Hematopoietic multipotent progenitor cell treated with erythropoietin and hydrocortisone succinate and interleukin-3 and kit ligand, for 4 days (in vitro differentiated cells): Measurements from ENCODE around the gene ARID3C.
"Not testable (repeated sequence)": the region's sequence is repeated elsewhere in the genome, so short reads cannot be mapped to it uniquely, and the experiment has no call there.

Experiments
- DNase-seq: peaks from one replicate; pipeline ENCODE4 v3.0.0-alpha.2; 2015

ARID3C gene

DNA sequence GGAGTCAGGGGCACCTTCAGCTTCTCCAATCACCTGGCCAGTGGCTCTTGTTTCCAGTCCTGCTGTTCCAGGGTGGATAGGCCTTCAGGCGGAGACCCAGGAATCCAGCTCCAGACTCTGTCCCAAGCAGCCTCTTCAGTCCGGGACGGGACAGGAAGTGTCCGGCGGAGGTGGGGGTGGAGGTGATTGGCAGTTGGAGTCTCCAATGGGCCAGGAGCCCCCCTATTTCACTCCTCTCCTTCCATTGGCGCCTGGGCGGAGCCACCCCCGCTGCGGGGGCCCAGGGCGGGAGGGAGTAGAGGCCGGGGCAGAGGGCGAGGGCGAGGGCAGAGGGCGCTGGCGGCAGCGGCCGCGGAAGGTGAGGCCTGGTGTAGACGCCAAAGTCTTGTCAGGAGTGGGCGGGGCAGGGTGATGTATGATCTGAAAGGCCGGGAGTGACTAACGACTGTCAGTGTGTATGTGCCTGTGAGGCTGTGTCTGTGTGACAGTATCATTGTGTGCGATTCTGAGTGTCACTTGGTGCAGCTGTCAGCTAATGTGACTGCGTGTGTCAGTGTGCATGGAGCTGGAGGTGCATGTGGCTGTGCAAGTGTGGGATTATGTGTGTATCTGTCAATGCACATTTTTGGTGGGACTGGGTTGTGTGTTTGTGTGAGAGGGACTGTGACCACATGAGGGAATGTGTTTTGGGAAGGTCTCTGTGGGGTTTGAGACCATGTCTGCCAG, 23.2 kb upstream of the ARID3C start, which contains the start of gene IL11RA:
TSS of gene IL11RA (plus strand) at position 310 of the 726 bp plus-strand sequence. CDS start 3,033 bp downstream, outside the sequence.
- DNase-seq = peak; percentile 89

DNA sequence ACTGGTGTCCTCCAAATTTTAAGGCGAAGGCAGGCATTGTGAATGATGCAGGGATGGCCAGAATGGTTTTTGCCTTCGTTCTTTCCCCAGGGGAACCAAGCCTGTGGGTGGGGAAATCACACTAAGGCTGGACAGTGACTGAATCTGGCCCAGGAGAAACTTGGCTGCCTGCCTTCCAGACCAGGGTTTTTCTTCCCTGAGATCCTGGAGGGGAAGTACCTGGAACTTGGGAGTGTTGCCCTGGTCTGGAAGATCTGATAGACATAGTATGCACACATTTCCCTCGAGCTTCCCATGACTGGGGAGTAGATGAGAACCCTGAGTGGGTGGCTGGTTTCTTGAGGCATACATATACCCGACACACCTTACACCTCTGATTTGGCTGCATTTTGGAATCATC, 22.5 kb upstream of the ARID3C start:
- no peak for DNase-seq

DNA sequence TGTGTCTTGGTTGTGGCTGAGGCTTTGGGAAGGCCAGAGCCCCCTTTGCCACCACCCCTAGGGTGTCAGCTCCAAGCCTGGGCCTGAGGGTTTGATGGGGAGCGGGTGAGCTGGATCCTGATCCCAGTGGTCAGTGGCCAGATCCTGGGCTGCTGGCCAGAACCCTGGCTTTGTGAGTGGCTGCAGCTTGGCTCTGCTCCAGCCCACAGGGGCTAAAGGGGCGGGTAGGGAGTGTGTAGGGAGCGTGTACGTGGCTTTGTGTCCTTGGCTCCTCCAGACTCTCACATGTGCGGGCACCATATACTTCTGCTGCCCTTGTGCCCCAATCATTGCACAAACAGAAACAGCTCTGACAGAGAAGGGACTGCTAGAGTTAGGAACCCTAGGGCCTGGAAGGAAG, 21.9 kb upstream of the ARID3C start:
- no peak for DNase-seq

DNA sequence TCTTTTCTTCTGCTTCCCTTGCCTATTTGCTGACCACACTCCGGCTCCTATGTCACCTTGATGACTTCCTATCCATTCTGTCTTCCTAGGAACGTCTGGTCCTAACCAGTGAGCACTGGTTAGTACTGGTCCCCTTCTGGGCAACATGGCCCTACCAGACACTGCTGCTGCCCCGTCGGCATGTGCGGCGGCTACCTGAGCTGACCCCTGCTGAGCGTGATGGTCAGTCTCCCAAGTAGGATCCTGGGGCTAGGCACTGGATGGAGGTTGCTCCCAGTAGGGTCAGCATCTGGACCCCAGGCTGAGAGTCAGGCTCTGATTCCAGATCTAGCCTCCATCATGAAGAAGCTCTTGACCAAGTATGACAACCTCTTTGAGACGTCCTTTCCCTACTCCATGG, 19.8 kb upstream of the ARID3C start:
- no peak for DNase-seq

DNA sequence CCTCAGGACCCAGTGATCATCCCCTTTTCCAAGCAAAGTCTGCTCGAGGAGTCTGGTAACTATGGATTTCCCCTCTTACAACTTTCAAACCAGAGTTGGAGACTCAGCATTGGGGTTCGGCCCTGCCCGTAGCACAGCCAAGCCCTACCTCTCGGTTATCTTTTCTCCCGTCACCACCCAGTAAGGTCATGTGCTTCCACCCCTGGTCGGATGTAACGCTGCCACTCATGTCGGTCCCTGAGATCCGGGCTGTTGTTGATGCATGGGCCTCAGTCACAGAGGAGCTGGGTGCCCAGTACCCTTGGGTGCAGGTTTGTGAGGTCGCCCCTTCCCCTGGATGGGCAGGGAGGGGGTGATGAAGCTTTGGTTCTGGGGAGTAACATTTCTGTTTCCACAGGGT, 18.8 kb upstream of the ARID3C start:
- peak; percentile 46 for DNase-seq

DNA sequence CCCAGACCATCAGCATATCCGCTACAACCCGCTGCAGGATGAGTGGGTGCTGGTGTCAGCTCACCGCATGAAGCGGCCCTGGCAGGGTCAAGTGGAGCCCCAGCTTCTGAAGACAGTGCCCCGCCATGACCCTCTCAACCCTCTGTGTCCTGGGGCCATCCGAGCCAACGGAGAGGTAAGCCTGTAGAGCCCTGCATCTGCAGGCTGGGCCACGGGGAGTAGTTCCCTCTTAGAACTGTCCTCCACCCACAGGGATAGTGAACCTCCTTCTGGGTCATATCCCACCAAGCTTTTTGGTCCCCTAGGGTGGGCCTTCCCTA, 18.2 kb upstream of the ARID3C start:
- DNase-seq = no peak

DNA sequence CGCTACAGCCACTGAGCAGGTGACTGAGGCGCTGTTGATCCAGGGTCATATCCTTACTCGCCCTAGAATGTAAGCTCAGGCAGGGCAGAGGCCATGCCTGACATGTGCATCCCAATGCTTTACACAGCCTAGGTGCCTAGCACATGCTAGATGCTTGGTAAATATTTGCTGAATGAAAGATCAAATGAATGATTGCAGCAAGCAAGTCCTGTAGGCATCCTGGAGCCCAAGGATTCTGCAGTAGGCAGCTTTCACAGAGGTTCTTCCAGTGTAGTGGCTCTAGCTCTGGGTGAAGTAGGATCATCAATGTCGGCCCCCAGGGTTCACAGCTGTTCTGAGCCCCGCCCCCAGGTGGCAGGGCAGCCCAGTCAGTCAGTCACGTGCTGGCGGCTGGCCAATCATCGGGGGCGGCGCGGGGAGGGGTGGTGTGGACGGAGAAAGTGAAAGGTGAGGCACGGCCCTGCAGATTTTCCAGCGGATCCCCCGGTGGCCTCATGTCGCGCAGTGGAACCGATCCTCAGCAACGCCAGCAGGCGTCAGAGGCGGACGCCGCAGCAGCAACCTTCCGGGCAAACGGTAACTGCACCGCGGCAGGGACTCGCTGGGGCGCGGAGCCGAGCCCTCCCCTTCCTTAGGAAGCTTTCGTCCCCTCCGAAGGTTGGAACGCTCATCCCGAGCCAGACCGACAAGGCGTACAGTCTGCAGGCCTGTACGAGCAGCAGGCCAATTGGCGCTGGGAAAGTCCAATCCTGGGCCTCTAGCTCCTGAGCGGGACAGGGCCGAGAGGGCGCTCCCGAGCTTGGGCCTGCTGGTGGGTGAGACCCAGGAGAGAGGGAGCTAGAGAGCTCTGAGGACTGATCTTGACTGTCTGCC, 17.6 kb upstream of the ARID3C start, which contains the start of gene GALT:
TSS of gene GALT (plus strand) at position 465 of the 873 bp plus-strand sequence. CDS start at position 495, 30 bp downstream.
- DNase-seq = peak; percentile 96

DNA sequence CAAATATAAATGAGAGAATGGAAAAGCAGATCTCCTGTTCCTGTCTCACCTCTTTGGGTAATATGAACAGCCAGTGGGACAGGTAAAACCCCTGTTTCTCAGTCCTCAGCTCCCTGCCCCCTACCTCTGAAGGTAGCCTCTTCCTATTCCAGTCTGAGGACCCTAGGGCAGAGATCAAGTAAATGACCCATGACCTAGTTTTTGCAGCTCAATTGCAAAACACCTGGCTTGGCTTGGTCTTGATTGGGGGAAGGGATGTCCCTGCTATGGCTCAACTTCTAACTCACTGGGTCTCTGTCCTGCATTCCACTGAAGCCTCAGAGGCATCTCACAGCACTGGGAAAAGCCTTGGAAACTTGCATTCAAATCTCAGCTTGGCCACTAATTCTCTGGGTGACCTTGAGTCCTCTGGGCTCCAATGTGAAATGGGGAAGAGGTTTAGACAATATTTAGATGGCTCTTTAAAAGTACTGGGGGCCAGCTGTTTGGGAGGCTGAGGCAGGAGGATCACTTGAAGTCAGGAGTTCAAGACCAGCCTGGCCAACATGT, 16.0 kb upstream of the ARID3C start:
- DNase-seq = no peak

DNA sequence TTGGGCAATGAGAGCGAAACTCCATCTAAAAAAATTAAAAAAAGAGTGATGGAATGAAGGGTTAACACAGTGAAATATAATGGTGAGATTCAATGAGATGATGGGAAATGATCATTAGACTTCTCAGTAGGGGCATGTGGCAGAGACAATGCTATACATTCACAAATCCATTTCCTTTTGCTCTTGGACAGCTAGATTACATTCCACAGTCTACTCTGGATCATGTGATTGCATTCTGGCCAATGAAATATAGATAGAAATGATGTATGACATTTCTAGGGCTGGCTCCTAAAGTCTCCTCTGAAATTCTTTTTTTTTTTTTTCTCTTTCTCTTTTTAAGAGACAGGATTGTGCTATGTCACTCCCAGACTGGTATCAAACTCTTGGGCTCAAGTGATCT, 13.8 kb upstream of the ARID3C start:
- DNase-seq = no peak

DNA sequence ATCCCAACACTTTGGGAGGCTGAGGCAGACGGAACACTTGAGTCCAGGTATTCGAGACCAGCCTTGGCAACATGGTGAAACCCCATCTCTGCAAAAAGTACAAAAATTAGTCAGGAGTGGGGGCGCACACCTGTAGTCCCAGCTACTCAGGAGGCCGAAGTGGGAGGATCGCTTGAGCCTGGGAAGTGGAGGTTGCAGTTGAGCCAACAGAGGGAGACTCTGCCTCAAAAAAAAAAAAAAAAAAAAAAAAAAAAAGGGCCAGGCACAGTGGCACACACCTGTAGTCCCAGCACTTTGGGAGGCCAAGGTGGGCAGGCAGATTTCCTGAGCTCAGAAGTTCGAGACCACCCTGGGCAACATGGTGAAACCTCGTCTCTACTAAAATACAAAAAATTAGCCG, 10.5 kb upstream of the ARID3C start:
- not testable (repeated sequence) for DNase-seq

DNA sequence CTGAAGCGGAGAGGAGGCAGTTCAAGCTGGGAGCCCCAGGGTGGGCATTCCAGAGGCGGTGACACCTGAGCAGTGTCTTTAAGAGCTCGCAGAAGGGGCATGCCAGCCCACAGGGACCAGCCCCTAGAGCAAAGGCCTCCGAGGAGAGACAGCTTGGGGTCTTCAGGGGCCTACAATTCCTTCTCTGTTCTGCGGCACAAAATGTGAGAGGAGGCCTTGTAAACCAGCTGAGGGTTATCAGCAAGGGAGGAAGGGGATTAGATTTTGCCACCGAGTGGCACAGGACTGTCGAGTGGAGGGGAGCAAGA, 9.2 kb upstream of the ARID3C start:
- DNase-seq = no peak

DNA sequence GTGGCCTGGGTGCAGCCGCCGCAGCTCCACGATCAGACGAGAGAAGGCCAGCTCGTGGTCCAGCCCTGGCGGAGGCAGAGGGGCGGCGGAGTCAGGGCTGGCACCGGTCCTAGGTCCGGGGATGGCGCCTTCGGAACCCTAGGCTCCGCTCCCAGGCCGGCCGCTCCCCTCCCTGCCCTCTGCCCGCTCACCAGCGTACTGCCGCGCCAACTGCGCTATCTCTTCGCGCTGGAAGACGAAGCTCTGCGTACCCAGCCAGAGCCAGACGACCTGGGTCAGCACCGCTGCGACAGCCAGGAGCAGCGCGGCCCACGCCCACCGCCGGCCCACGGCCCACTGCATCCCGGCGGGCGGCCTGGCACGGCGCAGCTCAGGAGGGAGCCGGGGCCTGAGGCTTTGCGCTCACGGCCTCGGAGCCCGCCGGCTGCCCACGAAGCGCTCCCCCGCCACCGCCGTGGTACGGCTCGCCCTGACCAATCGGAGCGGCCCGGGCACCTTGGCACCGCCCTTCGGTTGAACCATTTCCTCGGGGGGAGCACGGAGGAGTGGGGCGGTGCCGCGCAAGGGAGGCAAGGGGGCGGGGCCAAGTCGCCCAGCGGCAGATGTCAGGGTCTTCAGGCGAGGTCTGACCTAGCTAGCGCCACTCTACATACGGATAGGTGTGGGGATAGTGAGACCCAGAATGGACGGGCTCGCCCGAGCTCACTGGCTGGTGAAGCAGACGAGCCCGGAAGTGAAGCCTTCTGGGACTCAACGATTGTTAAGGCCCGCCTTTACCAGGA, 8.7 kb upstream of the ARID3C start, which contains the start of gene SIGMAR1:
TSS of gene SIGMAR1 (minus strand) at position 432 of the 782 bp plus-strand sequence. CDS start at position 342, 90 bp downstream.
- peak; percentile 97 for DNase-seq

DNA sequence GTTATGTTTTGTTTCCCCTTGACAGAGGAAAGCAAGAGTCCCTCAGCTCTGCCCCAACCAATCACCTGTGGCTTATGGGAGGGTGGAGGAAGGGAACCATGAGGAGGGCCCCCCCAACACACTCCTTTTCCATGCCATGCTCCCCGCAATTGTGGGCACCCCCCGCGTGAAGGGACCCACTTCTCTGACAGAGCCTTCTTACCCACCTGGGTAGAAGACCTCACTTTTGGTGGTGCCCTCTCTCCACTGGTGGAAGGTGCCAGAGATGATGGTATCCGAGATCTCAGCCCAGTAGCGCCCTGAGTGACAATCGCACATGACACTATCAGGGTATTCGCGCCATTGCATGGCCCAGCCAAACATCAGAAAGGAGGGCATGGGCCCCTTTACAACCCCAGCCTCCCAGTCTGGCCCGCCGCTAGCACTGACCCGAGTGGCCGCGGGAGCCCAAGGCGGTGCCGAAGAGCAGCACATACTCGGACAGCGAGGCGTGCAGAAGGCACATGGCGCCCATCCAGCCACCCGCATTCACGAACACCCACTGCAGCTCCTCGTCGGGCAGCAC, 8.0 kb upstream of the ARID3C start:
- peak; percentile 50 for DNase-seq

DNA sequence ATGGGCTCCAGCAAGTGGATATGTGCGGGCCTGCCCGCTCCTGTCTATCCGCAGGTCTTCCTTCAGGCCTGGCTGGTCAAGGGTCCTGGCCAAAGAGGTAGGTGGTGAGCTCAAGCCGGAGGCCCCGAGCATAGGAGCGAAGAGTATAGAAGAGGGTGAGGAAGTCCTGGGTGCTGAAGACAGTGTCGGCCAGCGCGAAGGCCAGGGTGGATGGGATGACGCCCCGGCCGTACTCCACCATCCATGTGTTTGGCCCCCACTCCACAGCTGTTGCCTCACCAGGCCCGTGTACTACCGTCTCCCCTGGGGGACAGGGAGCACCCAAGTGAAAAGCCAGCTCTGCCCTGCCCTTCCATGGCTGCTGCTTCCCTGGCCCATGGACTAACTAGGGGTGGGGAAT, 6.7 kb upstream of the ARID3C start:
- DNase-seq = no peak

DNA sequence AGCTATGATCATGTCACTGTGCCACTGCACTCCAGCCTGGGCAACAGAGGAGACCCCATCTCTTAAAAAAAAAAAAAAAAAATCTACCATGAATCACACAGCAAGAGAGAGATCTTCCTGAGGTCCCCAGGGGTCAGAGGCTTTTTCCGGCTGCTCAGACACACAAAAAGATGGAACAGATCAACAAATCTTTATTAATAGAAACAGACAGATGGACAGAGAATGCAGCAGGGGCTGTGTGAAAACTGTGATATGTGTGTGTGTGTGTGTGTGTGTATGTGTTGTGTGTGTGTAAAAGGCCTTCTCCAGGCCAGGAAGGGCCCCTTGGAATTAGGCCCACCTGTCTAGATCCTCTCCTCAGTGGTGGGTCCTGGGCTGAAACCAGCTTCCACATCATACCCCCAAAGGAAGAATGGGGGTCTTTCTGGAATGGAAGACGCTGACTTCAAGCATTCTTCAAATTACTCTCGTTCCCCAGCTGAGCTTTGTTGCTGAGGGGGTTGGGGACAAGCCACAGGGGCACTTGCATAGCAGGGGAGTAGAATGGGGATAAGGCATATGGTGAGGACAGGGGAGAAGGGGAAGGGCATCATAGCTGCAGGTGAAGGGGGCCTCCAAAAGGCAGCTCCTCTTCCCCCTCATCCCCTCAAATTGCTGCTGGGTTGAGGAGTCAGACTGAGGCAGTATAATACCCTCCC, 5.8 kb upstream of the ARID3C start:
- no peak for DNase-seq

DNA sequence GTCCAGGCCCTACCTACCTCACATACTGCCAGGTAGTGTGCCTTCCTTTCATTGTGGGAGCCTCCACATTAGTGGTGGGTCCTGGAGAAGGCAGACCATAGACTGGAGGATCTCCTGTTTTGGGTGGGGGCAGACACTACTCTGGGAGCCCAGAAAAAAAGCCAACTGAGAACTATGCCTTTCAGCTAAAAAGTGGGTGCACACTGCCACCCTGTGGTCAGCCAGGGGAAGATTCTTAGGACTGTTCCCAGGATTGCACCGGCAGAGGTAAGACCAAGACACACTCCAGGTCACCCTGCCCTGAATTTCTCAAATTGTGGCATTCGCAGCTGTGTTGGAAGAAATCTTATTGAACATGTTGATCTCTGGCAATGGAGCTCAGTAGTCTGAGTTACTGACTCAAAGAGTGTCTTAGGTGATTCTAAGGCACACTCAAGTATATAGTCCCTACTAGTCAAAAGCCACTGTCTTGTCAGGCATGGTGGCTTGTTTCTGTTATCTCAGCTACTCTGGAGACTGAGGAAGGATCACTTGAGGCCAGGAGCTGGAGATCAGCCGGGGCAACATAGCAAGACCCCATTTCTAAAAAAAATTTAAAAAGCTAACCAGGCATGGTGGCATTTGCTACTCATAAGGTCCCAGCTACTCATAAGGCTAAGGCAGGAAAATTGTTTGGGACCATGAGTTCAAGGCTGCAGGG, 5.1 kb upstream of the ARID3C start:
- peak; percentile 86 for DNase-seq

DNA sequence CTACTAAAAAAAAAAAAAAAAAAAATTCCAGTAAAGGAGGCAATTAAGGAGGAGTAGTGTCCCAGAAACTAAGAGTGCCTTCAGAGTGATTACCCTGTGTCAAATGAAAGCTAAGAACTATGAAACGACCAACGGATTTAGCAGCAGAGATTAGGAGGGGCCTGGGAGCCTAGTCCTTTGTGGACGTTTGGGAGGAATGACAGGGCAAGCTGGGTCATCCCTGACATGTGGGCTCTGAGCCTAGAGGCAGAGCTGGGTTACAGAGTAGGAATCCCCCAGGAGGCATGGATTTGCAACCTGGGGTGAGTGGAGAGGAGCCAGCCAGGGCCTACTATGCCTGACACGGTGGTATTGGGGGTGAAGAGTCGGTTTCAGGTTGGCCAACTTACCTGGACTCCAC, 4.3 kb upstream of the ARID3C start:
- no peak for DNase-seq

DNA sequence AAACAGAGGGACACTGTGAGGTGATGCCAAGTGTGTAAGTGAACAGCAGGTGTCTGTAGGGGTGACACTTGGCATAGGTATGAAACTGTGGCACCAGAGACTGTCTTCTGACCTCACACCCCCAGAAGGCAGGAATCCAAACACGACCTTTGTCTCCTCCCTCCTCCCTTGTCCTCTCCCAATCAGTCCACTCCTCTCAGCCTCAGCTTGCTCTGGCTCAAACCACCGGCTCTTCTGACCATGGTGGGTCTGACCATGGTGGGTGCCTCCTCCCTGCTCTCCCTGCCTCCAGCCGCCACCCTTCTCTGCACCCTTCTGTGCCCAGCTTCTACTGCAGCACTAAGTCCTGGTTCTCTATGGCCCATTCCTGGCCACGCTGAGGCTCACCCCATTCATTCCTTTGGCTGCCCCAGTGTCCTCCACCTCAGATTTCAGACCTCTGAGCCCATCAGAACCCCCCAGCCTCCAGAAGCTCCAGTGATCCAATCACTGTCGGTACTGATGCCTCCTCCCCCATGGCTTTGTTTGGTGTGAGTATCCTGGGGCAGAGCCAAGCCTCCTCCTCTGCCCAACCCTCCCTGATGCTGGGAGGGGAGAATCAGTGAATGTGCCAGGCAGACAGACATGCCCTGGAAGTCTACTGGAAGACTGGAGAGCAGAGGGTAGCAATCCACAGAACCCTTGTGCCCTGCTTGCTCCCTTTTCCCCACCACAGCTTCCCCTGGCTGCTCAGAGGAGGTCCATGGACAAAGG, 1.7 kb upstream of the ARID3C start:
- no peak for DNase-seq

DNA sequence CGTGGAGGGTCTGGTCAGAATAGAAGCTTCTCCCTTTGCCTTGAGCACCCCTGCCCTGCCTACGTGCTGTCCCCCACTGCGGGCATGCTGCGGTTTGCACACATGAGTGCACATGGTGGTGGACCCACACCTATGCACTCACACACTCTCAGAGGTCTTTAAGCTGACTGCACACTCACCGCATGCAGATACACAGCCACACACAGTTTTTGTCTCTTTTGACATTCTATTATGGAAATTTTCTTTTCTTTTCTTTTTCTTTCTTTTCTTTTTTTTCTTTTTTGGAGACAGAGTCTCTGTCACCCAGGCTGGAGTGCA, 584 bp upstream of the ARID3C start:
- no peak for DNase-seq

DNA sequence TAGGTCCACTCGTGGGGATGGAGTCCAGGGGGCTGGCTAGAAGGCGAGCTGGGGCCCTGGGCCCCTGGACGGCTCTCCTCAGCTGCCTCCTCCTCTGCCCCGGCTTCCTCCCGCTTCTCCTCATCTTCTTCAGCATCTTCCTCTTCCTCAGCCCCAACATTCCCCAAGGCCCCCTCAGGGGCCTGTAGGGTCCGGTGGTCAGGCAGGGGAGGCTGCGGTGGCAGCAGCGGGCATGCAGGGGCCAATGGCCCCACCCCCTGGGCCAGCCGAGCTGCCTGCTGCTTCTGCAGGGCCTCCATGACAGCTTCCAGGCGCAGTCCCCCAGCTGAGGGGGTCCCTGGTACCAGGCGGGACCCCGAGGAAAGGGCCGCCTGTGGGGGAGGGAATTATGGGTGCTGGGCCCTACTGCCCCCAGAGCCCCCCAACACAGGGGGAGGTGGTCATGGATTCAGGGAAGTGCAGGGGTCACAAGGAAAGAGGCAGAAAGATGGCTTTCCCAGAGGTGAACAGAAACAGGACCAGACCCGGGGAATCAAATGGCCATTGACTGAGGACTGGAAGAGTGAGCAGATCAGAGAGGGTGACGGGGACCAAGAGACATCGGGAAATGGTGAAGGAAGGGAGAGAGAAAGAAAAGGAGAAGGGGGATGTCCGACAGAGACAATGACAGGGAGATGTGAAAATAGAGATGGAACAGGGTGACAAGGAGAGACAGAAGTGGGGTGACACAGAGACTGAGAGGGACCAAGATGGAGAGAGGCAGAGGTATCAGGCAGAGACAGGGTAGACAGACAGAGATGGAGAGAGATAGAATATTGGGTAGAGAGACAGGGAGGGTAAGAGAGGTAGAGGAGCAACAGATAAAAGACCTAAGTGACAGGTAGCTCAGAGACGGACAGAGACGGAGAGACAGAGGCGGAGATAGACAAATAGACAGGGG, 880 bp downstream of the ARID3C start:
- DNase-seq = no peak
